K562 (cell line): ENCODE data around the gene CACNG5.

Experiments used
- CHD1 ChIP-seq: fragments of 200-600 bp; sonication (generic); IDR thresholded peaks from one replicate; pipeline ENCODE4 v1.6.1; 2012; ENCODE audit warnings: mild to moderate bottlenecking, moderate library complexity, low read length, inconsistent platforms
- ESRRA ChIP-seq: fragments of 450-650 bp; IDR thresholded peaks from 2 replicates; pipeline ENCODE4 v1.6.1; 2014; ENCODE audit warnings: low read depth, mild to moderate bottlenecking, moderate library complexity, borderline replicate concordance
- FOS ChIP-seq: IDR thresholded peaks from 3 replicates; pipeline ENCODE4 v1.6.1; 2011; ENCODE audit not compliant: insufficient read length; ENCODE audit errors: extremely low read depth
- MAFK ChIP-seq: IDR thresholded peaks from 2 replicates; pipeline ENCODE4 v1.6.1; 2011; ENCODE audit warnings: low read length, improper control_type of control experiment
- SMARCA5 ChIP-seq: fragments of 450-650 bp; IDR thresholded peaks from 2 replicates; pipeline ENCODE4 v1.6.1; 2016
- YY1 ChIP-seq, 3 experiments: IDR thresholded peaks; 2 replicates each; pipeline ENCODE4 v1.6.1; 2011; ENCODE audit warnings: low read length in 2 of 3, mild to moderate bottlenecking in 2 of 3, moderate library complexity in 2 of 3, borderline replicate concordance in 1 of 3, control low read depth in 1 of 3, low read depth in 1 of 3; ENCODE audit not compliant: insufficient read depth in 3 of 3, insufficient replicate concordance in 2 of 3, control insufficient read depth in 1 of 3, insufficient read length in 1 of 3; ENCODE audit errors: extremely low read depth in 1 of 3
- ZNF239 ChIP-seq: fragments of 250-450 bp; sonication (Bioruptor Pico); IDR thresholded peaks from 2 replicates; pipeline ENCODE4 v1.4.0; 2020; ENCODE audit warnings: mild to moderate bottlenecking
- ZNF274 ChIP-seq: IDR thresholded peaks from 2 replicates; pipeline ENCODE4 v1.6.1; 2011; ENCODE audit warnings: low read depth, mild to moderate bottlenecking, low read length, moderate library complexity, borderline replicate concordance
- ZNF57 ChIP-seq: fragments of 450-650 bp; formaldehyde crosslinking; IDR thresholded peaks from 2 replicates; pipeline ENCODE4 v1.4.0; 2020; ENCODE audit warnings: mild to moderate bottlenecking, moderate library complexity
- TF ChIP-seq, protein P1 (sequence below), 2 experiments: fragments of 450-650 bp; formaldehyde crosslinking in 1 of 2; IDR thresholded peaks; 2 replicates each; pipeline versions ENCODE4 v1.4.0 to v1.6.1; 2014 to 2020; ENCODE audit warnings: mild to moderate bottlenecking in 2 of 2, borderline replicate concordance in 1 of 2, low read depth in 1 of 2
- TF ChIP-seq, protein P2 (sequence below): sonication (generic); formaldehyde crosslinking; IDR thresholded peaks from 2 replicates; pipeline ENCODE4 v1.9.0; 2022; ENCODE audit warnings: mild to moderate bottlenecking, missing genetic modification reagents
- TF ChIP-seq, protein P3 (sequence below): sonication (generic); IDR thresholded peaks from 2 replicates; pipeline ENCODE4 v1.6.1; 2016

DNA sequence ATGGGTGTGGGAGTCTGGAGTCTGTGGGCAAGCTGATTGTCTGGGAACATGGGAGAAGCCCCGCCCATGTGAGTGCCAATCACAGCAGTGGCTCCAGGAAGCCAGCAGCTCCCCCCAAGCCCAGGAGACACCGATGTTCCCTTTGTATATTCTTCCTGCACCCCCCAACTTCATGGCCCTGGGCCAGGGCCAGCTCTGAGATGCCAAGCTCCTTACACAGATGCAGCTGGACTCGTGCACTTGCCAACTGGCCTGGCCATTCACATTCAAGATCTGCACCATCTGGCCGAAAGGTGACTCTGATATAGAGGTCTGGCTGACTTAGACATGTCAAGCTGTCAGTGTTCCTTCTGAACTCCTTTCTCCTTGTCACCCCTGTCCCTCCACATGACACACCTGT lies 50.5 kb downstream of the CACNG5 start:
- no peak for TF ChIP-seq FOS
- TF ChIP-seq SMARCA5, result no peak
- TF ChIP-seq, protein P1, sequence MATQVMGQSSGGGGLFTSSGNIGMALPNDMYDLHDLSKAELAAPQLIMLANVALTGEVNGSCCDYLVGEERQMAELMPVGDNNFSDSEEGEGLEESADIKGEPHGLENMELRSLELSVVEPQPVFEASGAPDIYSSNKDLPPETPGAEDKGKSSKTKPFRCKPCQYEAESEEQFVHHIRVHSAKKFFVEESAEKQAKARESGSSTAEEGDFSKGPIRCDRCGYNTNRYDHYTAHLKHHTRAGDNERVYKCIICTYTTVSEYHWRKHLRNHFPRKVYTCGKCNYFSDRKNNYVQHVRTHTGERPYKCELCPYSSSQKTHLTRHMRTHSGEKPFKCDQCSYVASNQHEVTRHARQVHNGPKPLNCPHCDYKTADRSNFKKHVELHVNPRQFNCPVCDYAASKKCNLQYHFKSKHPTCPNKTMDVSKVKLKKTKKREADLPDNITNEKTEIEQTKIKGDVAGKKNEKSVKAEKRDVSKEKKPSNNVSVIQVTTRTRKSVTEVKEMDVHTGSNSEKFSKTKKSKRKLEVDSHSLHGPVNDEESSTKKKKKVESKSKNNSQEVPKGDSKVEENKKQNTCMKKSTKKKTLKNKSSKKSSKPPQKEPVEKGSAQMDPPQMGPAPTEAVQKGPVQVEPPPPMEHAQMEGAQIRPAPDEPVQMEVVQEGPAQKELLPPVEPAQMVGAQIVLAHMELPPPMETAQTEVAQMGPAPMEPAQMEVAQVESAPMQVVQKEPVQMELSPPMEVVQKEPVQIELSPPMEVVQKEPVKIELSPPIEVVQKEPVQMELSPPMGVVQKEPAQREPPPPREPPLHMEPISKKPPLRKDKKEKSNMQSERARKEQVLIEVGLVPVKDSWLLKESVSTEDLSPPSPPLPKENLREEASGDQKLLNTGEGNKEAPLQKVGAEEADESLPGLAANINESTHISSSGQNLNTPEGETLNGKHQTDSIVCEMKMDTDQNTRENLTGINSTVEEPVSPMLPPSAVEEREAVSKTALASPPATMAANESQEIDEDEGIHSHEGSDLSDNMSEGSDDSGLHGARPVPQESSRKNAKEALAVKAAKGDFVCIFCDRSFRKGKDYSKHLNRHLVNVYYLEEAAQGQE (IDR thresholded peaks at IDR 0.05; ENCODE audit: borderline replicate concordance), result no peak
- TF ChIP-seq, protein P1 (CRISPR knock-in tag; IDR thresholded peaks at IDR 0.05; ENCODE audit: low read depth), result no peak
- TF ChIP-seq CHD1, result no peak
- no peak for TF ChIP-seq MAFK
- TF ChIP-seq, protein P2, sequence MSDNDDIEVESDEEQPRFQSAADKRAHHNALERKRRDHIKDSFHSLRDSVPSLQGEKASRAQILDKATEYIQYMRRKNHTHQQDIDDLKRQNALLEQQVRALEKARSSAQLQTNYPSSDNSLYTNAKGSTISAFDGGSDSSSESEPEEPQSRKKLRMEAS (CRISPR knock-in tag), result no peak
- TF ChIP-seq, protein P3, sequence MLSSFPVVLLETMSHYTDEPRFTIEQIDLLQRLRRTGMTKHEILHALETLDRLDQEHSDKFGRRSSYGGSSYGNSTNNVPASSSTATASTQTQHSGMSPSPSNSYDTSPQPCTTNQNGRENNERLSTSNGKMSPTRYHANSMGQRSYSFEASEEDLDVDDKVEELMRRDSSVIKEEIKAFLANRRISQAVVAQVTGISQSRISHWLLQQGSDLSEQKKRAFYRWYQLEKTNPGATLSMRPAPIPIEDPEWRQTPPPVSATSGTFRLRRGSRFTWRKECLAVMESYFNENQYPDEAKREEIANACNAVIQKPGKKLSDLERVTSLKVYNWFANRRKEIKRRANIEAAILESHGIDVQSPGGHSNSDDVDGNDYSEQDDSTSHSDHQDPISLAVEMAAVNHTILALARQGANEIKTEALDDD, result no peak
- no peak for TF ChIP-seq ESRRA
- no peak for TF ChIP-seq ZNF239 (CRISPR knock-in tag)
- no peak for TF ChIP-seq ZNF57 (CRISPR knock-in tag)
- TF ChIP-seq ZNF274, result no peak
- no peak for TF ChIP-seq YY1 (IDR thresholded peaks at IDR 0.05; ENCODE audit: borderline replicate concordance in 1 of 3, control insufficient read depth in 1 of 3, extremely low read depth in 1 of 3, insufficient read depth in 3 of 3, insufficient read length in 1 of 3, insufficient replicate concordance in 2 of 3, low read depth in 1 of 3, low read length in 2 of 3)
